HepG2 (cell line): ENCODE results near the gene CCDC9B. TPM values are rescaled to one million over a fixed set of nuclear protein-coding genes. Genes with fewer than 3 reads are reported as not detected.
A peak's percentile ranks its signal among the peaks of the same experiment; 100 is the strongest.

Experiments used
- ATF7 ChIP-seq, 2 experiments: fragments of 450-650 bp in 1 of 2; sonication (generic) in 1 of 2; formaldehyde crosslinking in 1 of 2; IDR thresholded peaks; 2 replicates each; pipeline versions ENCODE4 v1.4.0 to v1.6.1; 2016 to 2020; ENCODE audit warnings: antibody characterized with exemption in 1 of 2, mild to moderate bottlenecking in 1 of 2, missing genetic modification reagents in 1 of 2
- NFKB2 ChIP-seq: sonication (generic); formaldehyde crosslinking; IDR thresholded peaks from 2 replicates; pipeline ENCODE4 v1.4.0; 2020; ENCODE audit warnings: missing genetic modification reagents, borderline replicate concordance
- NR3C1 ChIP-seq: sonication (generic); formaldehyde crosslinking; IDR thresholded peaks from 2 replicates; pipeline ENCODE4 v1.4.0; 2020; ENCODE audit warnings: missing genetic modification reagents
- RXRA ChIP-seq: sonication (generic); formaldehyde crosslinking; IDR thresholded peaks from 2 replicates; pipeline ENCODE4 v1.5.1; 2020; ENCODE audit warnings: missing genetic modification reagents
- ZBTB8A ChIP-seq: sonication (generic); formaldehyde crosslinking; IDR thresholded peaks from 2 replicates; pipeline ENCODE4 v1.4.0; 2020; ENCODE audit warnings: mild to moderate bottlenecking, low read depth, missing genetic modification reagents, borderline replicate concordance
- ZNF256 ChIP-seq: sonication (generic); formaldehyde crosslinking; conservative IDR thresholded peaks from 2 replicates; pipeline ENCODE4 v1.4.0; 2020; ENCODE audit warnings: missing genetic modification reagents
- ZNF350 ChIP-seq: sonication (generic); formaldehyde crosslinking; IDR thresholded peaks from 2 replicates; pipeline ENCODE4 v1.4.0; 2020; ENCODE audit warnings: mild to moderate bottlenecking, low read depth, missing genetic modification reagents, borderline replicate concordance
- ZNF747 ChIP-seq: sonication (generic); formaldehyde crosslinking; IDR thresholded peaks from 2 replicates; pipeline ENCODE4 v1.8.1; 2023; ENCODE audit warnings: missing genetic modification reagents, mild to moderate bottlenecking, borderline replicate concordance
- ZSCAN25 ChIP-seq: sonication (generic); formaldehyde crosslinking; IDR thresholded peaks from 2 replicates; pipeline ENCODE4 v1.8.0; 2022; ENCODE audit warnings: mild to moderate bottlenecking, missing genetic modification reagents
- polyA plus RNA-seq, 8 experiments: library from polyadenylated mRNA; depleted of rRNA in 3 of 8; stranded (reverse) in 7 of 8; unstranded in 1 of 8; fragments of >200 nt; fragmentation: Illumina TruSeq in 4 of 8; extraction: Trizol in 4 of 8; gene quantifications; 2 replicates each; pipeline versions ENCODE4 v1.2.1 to v1.2.3, GENCODE V29; 2011 to 2016; ENCODE audit warnings: low read depth in 4 of 8, missing spikeins in 1 of 8, mixed read lengths in 1 of 8; ENCODE audit not compliant: insufficient read depth in 1 of 8
- total RNA-seq, 5 experiments: library from RNA; depleted of rRNA; stranded (reverse); fragments of >200 nt; fragmentation: Illumina TruSeq; extraction: Trizol; gene quantifications; 2 replicates each; pipeline ENCODE4 v1.2.3, GENCODE V29; 2016; ENCODE audit warnings: low read depth in 1 of 5
- TF ChIP-seq, protein P1 (sequence below): sonication (generic); formaldehyde crosslinking; IDR thresholded peaks from 2 replicates; pipeline ENCODE4 v1.4.0; 2020; ENCODE audit warnings: missing genetic modification reagents
- TF ChIP-seq, protein P2 (sequence below): sonication (generic); formaldehyde crosslinking; IDR thresholded peaks from 2 replicates; pipeline ENCODE4 v1.5.0; 2020; ENCODE audit warnings: missing genetic modification reagents, mild to moderate bottlenecking, borderline replicate concordance
- TF ChIP-seq, protein P3 (sequence below): sonication (generic); formaldehyde crosslinking; IDR thresholded peaks from 2 replicates; pipeline ENCODE4 v1.4.0; 2020; ENCODE audit warnings: missing genetic modification reagents; ENCODE audit errors: not compliant biosample characterization
- TF ChIP-seq, protein P4 (sequence below): sonication (generic); formaldehyde crosslinking; IDR thresholded peaks from 2 replicates; pipeline ENCODE4 v1.4.0; 2020; ENCODE audit warnings: missing genetic modification reagents, borderline replicate concordance
- TF ChIP-seq, protein P5 (sequence below), 2 experiments: fragments of 450-650 bp in 1 of 2; sonication (generic) in 1 of 2; formaldehyde crosslinking; IDR thresholded peaks; 2 replicates each; pipeline versions ENCODE4 v1.5.0 to v1.8.0; 2020 to 2022; ENCODE audit warnings: mild to moderate bottlenecking in 1 of 2, missing genetic modification reagents in 1 of 2

CCDC9B gene
- total and polyA plus RNA-seq, 2 of the 13 experiments (the other 11 are each of a cell fraction or from before 2014, with no cell fraction given) = 0.98 to 1.6 TPM

DNA sequence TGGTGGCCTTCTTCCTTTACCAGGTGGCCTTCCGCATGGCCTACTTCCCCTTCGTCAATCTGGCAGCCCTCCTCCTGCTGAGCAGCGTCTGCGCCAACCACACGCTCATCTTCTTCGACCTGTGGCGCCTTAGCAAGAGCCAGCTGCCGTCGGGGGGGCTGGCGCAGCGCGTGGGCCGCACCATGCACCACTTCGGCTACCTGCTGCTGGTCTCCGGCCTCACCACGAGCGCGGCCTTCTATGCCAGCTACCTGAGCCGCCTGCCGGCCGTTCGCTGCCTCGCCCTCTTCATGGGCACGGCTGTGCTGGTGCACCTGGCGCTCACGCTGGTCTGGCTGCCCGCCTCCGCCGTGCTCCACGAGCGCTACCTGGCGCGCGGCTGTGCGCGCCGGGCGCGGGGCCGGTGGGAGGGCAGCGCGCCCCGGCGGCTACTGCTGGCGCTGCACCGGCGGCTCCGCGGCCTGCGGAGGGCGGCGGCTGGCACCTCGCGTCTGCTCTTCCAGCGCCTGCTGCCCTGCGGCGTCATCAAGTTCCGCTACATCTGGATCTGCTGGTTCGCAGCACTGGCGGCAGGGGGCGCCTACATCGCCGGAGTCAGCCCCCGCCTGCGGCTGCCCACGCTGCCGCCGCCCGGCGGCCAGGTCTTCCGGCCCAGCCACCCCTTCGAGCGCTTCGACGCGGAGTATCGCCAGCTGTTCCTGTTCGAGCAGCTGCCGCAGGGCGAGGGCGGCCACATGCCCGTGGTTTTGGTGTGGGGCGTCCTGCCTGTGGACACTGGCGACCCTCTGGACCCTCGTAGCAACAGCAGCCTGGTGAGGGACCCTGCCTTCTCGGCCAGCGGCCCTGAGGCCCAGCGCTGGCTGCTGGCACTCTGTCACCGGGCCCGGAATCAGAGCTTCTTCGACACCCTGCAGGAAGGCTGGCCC is 27.2 kb upstream of the CCDC9B start (continued):
- TF ChIP-seq, protein P1, sequence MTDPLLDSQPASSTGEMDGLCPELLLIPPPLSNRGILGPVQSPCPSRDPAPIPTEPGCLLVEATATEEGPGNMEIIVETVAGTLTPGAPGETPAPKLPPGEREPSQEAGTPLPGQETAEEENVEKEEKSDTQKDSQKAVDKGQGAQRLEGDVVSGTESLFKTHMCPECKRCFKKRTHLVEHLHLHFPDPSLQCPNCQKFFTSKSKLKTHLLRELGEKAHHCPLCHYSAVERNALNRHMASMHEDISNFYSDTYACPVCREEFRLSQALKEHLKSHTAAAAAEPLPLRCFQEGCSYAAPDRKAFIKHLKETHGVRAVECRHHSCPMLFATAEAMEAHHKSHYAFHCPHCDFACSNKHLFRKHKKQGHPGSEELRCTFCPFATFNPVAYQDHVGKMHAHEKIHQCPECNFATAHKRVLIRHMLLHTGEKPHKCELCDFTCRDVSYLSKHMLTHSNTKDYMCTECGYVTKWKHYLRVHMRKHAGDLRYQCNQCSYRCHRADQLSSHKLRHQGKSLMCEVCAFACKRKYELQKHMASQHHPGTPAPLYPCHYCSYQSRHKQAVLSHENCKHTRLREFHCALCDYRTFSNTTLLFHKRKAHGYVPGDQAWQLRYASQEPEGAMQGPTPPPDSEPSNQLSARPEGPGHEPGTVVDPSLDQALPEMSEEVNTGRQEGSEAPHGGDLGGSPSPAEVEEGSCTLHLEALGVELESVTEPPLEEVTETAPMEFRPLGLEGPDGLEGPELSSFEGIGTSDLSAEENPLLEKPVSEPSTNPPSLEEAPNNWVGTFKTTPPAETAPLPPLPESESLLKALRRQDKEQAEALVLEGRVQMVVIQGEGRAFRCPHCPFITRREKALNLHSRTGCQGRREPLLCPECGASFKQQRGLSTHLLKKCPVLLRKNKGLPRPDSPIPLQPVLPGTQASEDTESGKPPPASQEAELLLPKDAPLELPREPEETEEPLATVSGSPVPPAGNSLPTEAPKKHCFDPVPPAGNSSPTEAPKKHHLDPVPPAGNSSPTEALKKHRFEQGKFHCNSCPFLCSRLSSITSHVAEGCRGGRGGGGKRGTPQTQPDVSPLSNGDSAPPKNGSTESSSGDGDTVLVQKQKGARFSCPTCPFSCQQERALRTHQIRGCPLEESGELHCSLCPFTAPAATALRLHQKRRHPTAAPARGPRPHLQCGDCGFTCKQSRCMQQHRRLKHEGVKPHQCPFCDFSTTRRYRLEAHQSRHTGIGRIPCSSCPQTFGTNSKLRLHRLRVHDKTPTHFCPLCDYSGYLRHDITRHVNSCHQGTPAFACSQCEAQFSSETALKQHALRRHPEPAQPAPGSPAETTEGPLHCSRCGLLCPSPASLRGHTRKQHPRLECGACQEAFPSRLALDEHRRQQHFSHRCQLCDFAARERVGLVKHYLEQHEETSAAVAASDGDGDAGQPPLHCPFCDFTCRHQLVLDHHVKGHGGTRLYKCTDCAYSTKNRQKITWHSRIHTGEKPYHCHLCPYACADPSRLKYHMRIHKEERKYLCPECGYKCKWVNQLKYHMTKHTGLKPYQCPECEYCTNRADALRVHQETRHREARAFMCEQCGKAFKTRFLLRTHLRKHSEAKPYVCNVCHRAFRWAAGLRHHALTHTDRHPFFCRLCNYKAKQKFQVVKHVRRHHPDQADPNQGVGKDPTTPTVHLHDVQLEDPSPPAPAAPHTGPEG (CRISPR knock-in tag) = peak; percentile 93
- peak; percentile 88; the same call in 1 of the 2 replicates for TF ChIP-seq ZBTB8A (CRISPR knock-in tag)
- TF ChIP-seq ZNF256 (CRISPR knock-in tag) = peak; percentile 97
- TF ChIP-seq, protein P2, sequence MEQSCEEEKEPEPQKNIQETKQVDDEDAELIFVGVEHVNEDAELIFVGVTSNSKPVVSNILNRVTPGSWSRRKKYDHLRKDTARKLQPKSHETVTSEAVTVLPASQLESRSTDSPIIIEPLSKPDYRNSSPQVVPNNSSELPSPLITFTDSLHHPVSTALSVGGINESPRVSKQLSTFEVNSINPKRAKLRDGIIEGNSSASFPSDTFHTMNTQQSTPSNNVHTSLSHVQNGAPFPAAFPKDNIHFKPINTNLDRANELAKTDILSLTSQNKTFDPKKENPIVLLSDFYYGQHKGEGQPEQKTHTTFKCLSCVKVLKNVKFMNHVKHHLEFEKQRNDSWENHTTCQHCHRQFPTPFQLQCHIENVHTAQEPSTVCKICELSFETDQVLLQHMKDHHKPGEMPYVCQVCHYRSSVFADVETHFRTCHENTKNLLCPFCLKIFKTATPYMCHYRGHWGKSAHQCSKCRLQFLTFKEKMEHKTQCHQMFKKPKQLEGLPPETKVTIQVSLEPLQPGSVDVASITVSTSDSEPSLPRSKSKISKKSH = peak; percentile 95
- TF ChIP-seq ATF7 (IDR thresholded peaks at IDR 0.05) = no peak
- no peak for TF ChIP-seq ATF7 (CRISPR knock-in tag; IDR thresholded peaks at IDR 0.05)
- no peak for TF ChIP-seq NR3C1 (CRISPR knock-in tag)
- peak; percentile 99 for TF ChIP-seq NFKB2 (CRISPR knock-in tag)
- peak; percentile 95 for TF ChIP-seq ZNF747
- peak; percentile 75 for TF ChIP-seq ZSCAN25 (CRISPR knock-in tag)
- TF ChIP-seq, protein P3, sequence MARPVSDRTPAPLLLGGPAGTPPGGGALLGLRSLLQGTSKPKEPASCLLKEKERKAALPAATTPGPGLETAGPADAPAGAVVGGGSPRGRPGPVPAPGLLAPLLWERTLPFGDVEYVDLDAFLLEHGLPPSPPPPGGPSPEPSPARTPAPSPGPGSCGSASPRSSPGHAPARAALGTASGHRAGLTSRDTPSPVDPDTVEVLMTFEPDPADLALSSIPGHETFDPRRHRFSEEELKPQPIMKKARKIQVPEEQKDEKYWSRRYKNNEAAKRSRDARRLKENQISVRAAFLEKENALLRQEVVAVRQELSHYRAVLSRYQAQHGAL (CRISPR knock-in tag) = peak; percentile 96
- TF ChIP-seq, protein P4, sequence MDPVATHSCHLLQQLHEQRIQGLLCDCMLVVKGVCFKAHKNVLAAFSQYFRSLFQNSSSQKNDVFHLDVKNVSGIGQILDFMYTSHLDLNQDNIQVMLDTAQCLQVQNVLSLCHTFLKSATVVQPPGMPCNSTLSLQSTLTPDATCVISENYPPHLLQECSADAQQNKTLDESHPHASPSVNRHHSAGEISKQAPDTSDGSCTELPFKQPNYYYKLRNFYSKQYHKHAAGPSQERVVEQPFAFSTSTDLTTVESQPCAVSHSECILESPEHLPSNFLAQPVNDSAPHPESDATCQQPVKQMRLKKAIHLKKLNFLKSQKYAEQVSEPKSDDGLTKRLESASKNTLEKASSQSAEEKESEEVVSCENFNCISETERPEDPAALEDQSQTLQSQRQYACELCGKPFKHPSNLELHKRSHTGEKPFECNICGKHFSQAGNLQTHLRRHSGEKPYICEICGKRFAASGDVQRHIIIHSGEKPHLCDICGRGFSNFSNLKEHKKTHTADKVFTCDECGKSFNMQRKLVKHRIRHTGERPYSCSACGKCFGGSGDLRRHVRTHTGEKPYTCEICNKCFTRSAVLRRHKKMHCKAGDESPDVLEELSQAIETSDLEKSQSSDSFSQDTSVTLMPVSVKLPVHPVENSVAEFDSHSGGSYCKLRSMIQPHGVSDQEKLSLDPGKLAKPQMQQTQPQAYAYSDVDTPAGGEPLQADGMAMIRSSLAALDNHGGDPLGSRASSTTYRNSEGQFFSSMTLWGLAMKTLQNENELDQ (CRISPR knock-in tag) = no peak
- TF ChIP-seq ZNF350 (CRISPR knock-in tag) = peak; percentile 74
- TF ChIP-seq RXRA (CRISPR knock-in tag) = peak; percentile 78
- TF ChIP-seq, protein P5, sequence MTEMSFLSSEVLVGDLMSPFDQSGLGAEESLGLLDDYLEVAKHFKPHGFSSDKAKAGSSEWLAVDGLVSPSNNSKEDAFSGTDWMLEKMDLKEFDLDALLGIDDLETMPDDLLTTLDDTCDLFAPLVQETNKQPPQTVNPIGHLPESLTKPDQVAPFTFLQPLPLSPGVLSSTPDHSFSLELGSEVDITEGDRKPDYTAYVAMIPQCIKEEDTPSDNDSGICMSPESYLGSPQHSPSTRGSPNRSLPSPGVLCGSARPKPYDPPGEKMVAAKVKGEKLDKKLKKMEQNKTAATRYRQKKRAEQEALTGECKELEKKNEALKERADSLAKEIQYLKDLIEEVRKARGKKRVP (CRISPR knock-in tag; IDR thresholded peaks at IDR 0.05) = peak in 1 of 2 experiments; percentile 52; a peak in 2 of 4 replicates
